ENCODE results near the gene TEX10. TPM values are rescaled to one million over a fixed set of nuclear protein-coding genes. Genes with fewer than 3 reads are reported as not detected.

TEX10 gene
- total RNA-seq, 1 donor from 2014 or later = 34.2 TPM

- no peak overlapping the region for H3K27ac Mint-ChIP-seq
- TF ChIP-seq CTCF (conservative IDR thresholded peaks at IDR 0.05) = no peak
- no peaks in the 10 kb centered on the region for H3K27me3 Mint-ChIP-seq
- H3K4me1 Mint-ChIP-seq (ENCODE audit: unreplicated experiment) = no peaks in the 10 kb centered on the region
- H3K9me3 Mint-ChIP-seq = peaks cover 25% of the 10 kb centered on the region
- H3K4me3 Mint-ChIP-seq = no peak overlapping the region
- DNase-seq (ENCODE audit: extremely low spot score, unreplicated experiment) = no peak
- peaks cover 18% of the 10 kb centered on the region for H3K36me3 Mint-ChIP-seq
Observed at GRCh38 chr9:100370064-100370723, 17.5 kb upstream of the TEX10 start.

GRCh38 chr9:100368672-100369071 lies 15.9 kb upstream of the TEX10 start:
- no peak for DNase-seq (ENCODE audit: extremely low spot score, unreplicated experiment)
- Mint-ChIP-seq H3K4me1 (ENCODE audit: unreplicated experiment) (no peaks in the 10 kb centered on the region), H3K36me3 (peaks cover 26% of the 10 kb centered on the region), H3K27me3 (no peaks in the 10 kb centered on the region), H3K9me3 (peaks cover 31% of the 10 kb centered on the region), H3K27ac (no peak overlapping the region), H3K4me3 (no peak overlapping the region)
- TF ChIP-seq CTCF (conservative IDR thresholded peaks at IDR 0.05) = no peak

- TF ChIP-seq CTCF (conservative IDR thresholded peaks at IDR 0.05) = no peak
- Mint-ChIP-seq H3K27me3 (no peaks in the 10 kb centered on the region), H3K9me3 (peaks cover 40% of the 10 kb centered on the region), H3K4me1 (ENCODE audit: unreplicated experiment) (no peaks in the 10 kb centered on the region), H3K4me3 (no peak overlapping the region), H3K27ac (no peak overlapping the region), H3K36me3 (peaks cover 29% of the 10 kb centered on the region)
- DNase-seq (ENCODE audit: extremely low spot score, unreplicated experiment) = no peak
Observed at GRCh38 chr9:100366121-100366520, 13.4 kb upstream of the TEX10 start.

- Mint-ChIP-seq H3K4me3 (no peak overlapping the region), H3K4me1 (ENCODE audit: unreplicated experiment) (no peaks in the 10 kb centered on the region), H3K9me3 (peaks cover 35% of the 10 kb centered on the region), H3K27ac (no peak overlapping the region), H3K27me3 (no peaks in the 10 kb centered on the region), H3K36me3 (peaks cover 23% of the 10 kb centered on the region)
- no peak for DNase-seq (ENCODE audit: extremely low spot score, unreplicated experiment)
- TF ChIP-seq CTCF (conservative IDR thresholded peaks at IDR 0.05) = no peak
Observed at GRCh38 chr9:100364013-100364412, 11.3 kb upstream of the TEX10 start.

- Mint-ChIP-seq H3K9me3 (peaks cover 25% of the 10 kb centered on the region), H3K27me3 (no peaks in the 10 kb centered on the region), H3K4me3 (no peak overlapping the region), H3K27ac (no peak overlapping the region), H3K4me1 (ENCODE audit: unreplicated experiment) (peaks cover 7% of the 10 kb centered on the region), H3K36me3 (peaks cover 22% of the 10 kb centered on the region)
- DNase-seq (ENCODE audit: extremely low spot score, unreplicated experiment) = no peak
- TF ChIP-seq CTCF (conservative IDR thresholded peaks at IDR 0.05) = no peak
Observed at GRCh38 chr9:100359057-100359456, 6.3 kb upstream of the TEX10 start.

All from type B pancreatic cell (in vitro differentiated cells).